Measurements from ENCODE around the gene RPH3AL.
"Not testable (repeated sequence)": the region's sequence is repeated elsewhere in the genome, so short reads cannot be mapped to it uniquely, and the experiment has no call there.

Gene RPH3AL

GRCh38 chr17:378068-378467 is 25.5 kb upstream of the RPH3AL start:
- DNase-seq: no peak

GRCh38 chr17:376936-377863 is 24.6 kb upstream of the RPH3AL start:
- no peak for DNase-seq

- no peak for DNase-seq
Measured at GRCh38 chr17:373613-374230, 21.1 kb upstream of the RPH3AL start.

- no peak for DNase-seq
Measured at GRCh38 chr17:372157-373152, 19.8 kb upstream of the RPH3AL start.

GRCh38 chr17:371583-371982 is 19.0 kb upstream of the RPH3AL start:
- no peak for DNase-seq

- DNase-seq: not testable (repeated sequence)
Measured at GRCh38 chr17:367656-368055, 15.0 kb upstream of the RPH3AL start.

GRCh38 chr17:366657-367615 is 14.3 kb upstream of the RPH3AL start:
- DNase-seq: not testable (repeated sequence)

GRCh38 chr17:364766-365165 is 12.2 kb upstream of the RPH3AL start:
- no peak for DNase-seq

- DNase-seq: no peak
Measured at GRCh38 chr17:364308-364707, 11.7 kb upstream of the RPH3AL start.

- no peak for DNase-seq
Measured at GRCh38 chr17:362721-363120, 10.1 kb upstream of the RPH3AL start.

- no peak for DNase-seq
Measured at GRCh38 chr17:360092-360750, 7.6 kb upstream of the RPH3AL start.

GRCh38 chr17:358491-359151 is 6.0 kb upstream of the RPH3AL start:
- DNase-seq: no peak

- no peak for DNase-seq
Measured at GRCh38 chr17:357644-358043, 5.0 kb upstream of the RPH3AL start.

- no peak for DNase-seq
Measured at GRCh38 chr17:356671-357434, 4.2 kb upstream of the RPH3AL start.

- no peak for DNase-seq
Measured at GRCh38 chr17:354651-355556, 2.3 kb upstream of the RPH3AL start.

- DNase-seq: no peak
Measured at GRCh38 chr17:353838-354234, 1.2 kb upstream of the RPH3AL start.

- DNase-seq: no peak
Measured at GRCh38 chr17:353213-353837, 718 bp upstream of the RPH3AL start.

GRCh38 chr17:351875-352420 is 659 bp downstream of the RPH3AL start:
- DNase-seq: no peak

Data from stimulated activated CD8-positive, alpha-beta memory T cell treated with anti-CD3 and anti-CD28 coated beads, Interleukin-4, amount 100 ng/mL, for 48 hours (primary cell).